AG04450 (cell line): ENCODE results near the gene RNF220. TPM values are rescaled to one million over a fixed set of nuclear protein-coding genes. Genes with fewer than 3 reads are reported as not detected.

Experiments used
- CTCF ChIA-PET: fragments of 300-600, 350-600 bp; formaldehyde crosslinking; extraction: SDS; loops from one replicate; lab custom pipeline; 2022; ENCODE audit warnings: antibody characterized with exemption, inconsistent platforms; lab: Charles Lee
- POLR2A ChIA-PET: fragments of 350-600 bp; formaldehyde crosslinking; extraction: SDS; loops from one replicate; lab custom pipeline; 2021; ENCODE audit warnings: antibody characterized with exemption, inconsistent platforms; lab: Yijun Ruan, JAX
- DNase-seq: peaks from one replicate; pipeline ENCODE4 v3.0.0-alpha.2; 2011; ENCODE audit warnings: low read depth, low spot score
- H3K27ac ChIP-seq: one replicate; pipeline ENCODE4 v1.5.1; 2012; ENCODE audit warnings: low read depth, low read length, control low read depth
- H3K27me3 ChIP-seq: one replicate; pipeline ENCODE4 v1.6.0; 2012; ENCODE audit warnings: low read length; ENCODE audit not compliant: control insufficient read depth, insufficient read depth
- H3K4me3 ChIP-seq: 2 replicates; pipeline ENCODE4 v1.5.1; 2011; ENCODE audit warnings: mild to moderate bottlenecking, low read depth, low read length, control low read depth
- H3K9me3 ChIP-seq: 2 replicates; pipeline ENCODE4 v1.5.1; 2012; ENCODE audit warnings: low read length; ENCODE audit not compliant: control insufficient read depth, insufficient read depth
- polyA plus RNA-seq: library from polyadenylated mRNA; depleted of rRNA; stranded (reverse); fragments of >200 nt; gene quantifications from 2 replicates; pipeline ENCODE4 v1.2.3, GENCODE V29; 2011
- TF ChIP-seq, protein P1 (sequence below): IDR thresholded peaks from 2 replicates; pipeline ENCODE4 v1.5.1; 2011; ENCODE audit warnings: low read depth, low read length, control low read depth, inconsistent platforms

RNF220 gene
- polyA plus RNA-seq, 1 experiment = 46.4 TPM

DNA sequence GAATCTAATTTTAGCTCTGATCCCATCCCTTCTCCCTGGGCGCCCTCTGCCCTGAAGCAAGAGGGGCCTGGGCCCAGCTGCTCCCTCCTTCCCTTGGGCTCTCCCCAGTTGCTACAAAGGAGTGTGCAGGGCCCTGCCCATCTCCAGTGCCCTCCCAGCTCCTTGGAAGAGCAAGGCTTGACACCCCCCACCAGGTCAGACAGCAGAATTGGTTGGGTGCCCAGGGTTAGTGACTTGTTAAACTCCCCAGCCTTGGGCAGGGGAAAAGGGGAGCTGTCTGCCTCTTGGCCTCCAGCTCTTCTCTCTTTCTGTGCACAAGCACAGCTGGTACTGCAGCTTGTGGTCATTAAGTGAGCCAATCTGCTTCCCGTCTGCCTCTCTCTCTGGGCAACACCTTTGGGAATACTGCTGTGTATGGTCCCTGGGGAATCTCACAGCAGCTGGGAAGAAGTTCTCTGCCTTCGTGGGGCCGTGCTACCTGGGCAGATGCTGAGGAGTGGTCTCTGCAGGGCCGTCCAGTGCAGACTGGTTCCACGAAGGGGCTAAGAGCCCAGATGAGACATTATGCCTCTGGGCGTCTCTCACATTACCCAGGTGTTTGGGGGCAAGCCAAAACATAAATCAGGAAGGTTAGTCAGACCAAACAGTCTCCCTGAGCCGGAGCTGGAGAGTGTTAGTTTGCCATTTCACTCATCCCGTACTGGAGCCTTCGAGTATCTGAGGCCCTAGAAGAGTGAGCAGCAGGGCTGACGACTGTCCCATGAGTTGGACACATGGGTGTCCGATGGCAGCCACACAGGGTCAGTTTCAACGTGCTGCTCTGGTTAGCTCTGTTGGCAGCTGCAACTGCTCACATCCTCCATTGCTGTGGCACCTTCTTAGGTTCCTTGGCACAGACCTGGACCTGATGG lies 231.9 kb downstream of the RNF220 start:
- no peak for DNase-seq
- Histone ChIP-seq H3K4me3 (no peak overlapping the region), H3K27ac (no peak overlapping the region), H3K9me3 (no peaks in the 10 kb centered on the region), H3K27me3 (no peaks in the 10 kb centered on the region)
- ChIA-PET POLR2A (interaction anchor here (0.9 kb wide), 1 partner anchor 10 kb away, joined by 3 read pairs; no protein-coding TSS in a partner anchor), CTCF (interaction anchor here (0.9 to 4.7 kb wide), 2 partner anchors 16 to 27 kb away, joined by 3 to 19 read pairs; no protein-coding TSS in a partner anchor)
- TF ChIP-seq, protein P1, sequence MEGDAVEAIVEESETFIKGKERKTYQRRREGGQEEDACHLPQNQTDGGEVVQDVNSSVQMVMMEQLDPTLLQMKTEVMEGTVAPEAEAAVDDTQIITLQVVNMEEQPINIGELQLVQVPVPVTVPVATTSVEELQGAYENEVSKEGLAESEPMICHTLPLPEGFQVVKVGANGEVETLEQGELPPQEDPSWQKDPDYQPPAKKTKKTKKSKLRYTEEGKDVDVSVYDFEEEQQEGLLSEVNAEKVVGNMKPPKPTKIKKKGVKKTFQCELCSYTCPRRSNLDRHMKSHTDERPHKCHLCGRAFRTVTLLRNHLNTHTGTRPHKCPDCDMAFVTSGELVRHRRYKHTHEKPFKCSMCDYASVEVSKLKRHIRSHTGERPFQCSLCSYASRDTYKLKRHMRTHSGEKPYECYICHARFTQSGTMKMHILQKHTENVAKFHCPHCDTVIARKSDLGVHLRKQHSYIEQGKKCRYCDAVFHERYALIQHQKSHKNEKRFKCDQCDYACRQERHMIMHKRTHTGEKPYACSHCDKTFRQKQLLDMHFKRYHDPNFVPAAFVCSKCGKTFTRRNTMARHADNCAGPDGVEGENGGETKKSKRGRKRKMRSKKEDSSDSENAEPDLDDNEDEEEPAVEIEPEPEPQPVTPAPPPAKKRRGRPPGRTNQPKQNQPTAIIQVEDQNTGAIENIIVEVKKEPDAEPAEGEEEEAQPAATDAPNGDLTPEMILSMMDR = no peak

DNA sequence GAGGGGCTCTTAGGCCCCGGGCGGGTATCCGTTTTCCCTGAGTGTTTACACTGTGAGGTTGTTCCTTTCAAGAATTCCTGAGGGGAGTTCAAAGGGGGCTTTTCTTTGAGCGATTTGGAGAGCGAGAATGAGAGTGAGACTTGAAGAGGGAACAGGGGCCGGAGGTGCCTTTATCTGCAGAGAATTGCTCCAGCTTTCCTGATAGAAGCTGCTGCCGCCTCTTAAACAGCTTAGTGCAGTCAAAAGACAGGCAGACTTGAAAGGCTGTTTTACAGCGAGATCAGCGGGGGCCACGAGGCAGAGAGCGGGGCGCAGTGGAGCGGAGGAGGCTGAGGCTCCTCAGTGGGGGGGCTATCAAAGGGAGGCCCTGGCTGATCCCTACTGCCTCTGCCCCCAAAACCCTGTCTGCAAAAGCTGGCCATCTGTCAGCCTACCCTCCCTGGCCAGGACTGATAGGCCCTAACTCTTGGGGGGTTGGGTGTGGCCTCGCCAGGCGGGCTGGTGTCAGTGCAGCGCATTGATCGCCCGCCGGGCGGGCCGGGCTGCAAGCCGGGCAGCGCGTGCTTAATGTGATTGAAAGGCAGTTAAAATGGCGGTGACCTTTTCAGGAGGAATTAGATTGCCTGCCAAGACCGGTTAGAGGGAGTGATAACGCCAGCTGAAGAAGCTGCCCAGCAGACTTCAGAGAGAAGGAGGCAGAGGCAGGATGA lies 232.8 kb downstream of the RNF220 start:
- Histone ChIP-seq H3K27me3 (no peaks in the 10 kb centered on the region), H3K4me3 (no peak overlapping the region), H3K9me3 (no peaks in the 10 kb centered on the region), H3K27ac (no peak overlapping the region)
- no peak for DNase-seq
- TF ChIP-seq, protein P1 = no peak
- CTCF ChIA-PET = interaction anchor here (4.7 kb wide), 1 partner anchor 15 kb away, joined by 19 read pairs; no protein-coding TSS in a partner anchor
- POLR2A ChIA-PET = interaction anchor here (0.9 kb wide), 1 partner anchor 9 kb away, joined by 3 read pairs; no protein-coding TSS in a partner anchor

DNA sequence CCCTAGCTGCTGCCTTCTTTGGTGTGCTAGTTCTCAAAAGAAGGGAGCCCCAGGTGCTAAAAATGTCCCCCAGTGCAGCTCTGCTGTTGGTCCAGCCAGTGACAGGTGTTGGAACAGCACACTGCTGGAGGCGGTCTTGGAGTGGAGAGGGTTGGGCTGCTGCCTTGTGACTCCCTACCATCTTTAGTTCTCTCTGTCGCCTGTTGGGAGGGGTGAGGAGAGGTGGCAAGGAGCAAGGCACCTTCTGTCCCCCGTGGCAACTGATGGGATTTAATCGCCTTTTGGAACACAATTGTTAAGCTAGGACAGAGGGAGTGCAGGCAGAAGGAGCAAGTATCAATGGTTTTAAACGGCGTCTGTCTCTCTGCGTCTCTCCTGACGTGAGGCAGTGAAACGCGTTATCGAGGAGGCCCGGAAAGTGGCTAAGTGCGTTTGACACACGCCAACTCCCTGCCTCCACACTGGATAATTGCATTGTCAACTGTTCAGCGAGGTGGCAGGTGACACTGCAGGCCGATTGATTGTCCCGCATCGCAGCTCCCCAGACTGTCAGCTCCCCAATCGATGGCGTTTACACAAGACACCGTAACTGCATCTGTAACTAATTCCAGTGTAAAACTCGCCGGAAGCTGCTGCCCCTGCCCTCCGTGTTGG lies 235.3 kb downstream of the RNF220 start:
- CTCF ChIA-PET = interaction anchor here (2.2 to 4.7 kb wide), 2 partner anchors 12 to 32 kb away, joined by 5 to 19 read pairs; no protein-coding TSS in a partner anchor
- H3K4me3 ChIP-seq = no peak overlapping the region
- H3K9me3 ChIP-seq = no peaks in the 10 kb centered on the region
- DNase-seq = no peak
- POLR2A ChIA-PET = interaction anchor here (2.9 kb wide), 1 partner anchor 8 kb away, joined by 13 read pairs; no protein-coding TSS in a partner anchor
- no peaks in the 10 kb centered on the region for H3K27me3 ChIP-seq
- TF ChIP-seq, protein P1 = no peak
- H3K27ac ChIP-seq = no peak overlapping the region

DNA sequence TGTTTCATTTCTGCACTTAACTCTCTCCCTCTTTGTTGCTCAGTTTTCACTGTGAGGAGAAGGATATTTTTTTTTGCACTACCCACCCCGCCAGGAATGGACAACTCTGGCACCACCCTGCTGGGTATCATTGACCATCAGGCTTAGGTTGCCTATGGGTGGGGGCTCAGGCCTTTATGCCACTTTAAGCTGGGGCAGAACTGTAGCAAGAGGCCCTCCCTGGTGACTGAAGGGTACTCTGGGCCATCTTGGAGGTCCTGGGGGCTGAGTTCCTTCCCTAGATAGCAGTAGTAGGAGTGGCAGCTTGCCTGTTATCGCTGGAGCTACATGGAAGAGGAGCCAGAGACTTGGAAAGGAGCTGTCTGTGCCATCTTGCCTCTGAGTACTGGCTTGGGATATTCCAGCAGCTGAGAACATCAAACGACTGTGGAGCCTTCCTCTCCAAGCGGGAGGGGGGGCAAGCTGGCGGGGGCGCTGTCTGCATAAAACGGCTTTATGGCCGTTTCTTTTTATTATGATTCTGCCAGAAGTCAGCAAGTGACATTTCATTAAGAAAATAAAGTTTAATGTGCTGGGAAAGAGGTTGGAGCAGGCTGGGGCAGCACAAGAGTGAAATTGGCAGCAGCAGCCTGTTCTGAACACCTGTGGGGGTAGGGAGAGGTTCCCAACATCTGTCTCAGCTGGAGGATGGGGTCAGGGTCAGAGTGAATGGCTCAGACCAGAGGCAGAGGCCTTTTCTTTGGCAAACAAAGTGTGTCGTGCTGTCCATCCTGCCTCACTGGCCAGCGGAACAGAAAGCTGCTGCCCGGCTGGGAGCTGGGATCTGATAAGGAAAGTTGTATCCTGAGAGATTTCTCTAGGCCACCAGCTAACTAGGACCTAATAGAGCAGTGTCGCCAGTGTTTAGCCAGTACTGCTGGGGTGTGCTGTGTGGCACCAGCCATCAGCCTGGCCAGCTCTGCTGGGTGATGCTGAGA lies 236.4 kb downstream of the RNF220 start:
- ChIA-PET POLR2A (interaction anchor here (2.9 kb wide), 1 partner anchor 9 kb away, joined by 13 read pairs; no protein-coding TSS in a partner anchor), CTCF (interaction anchor here (1.3 to 4.7 kb wide), 3 partner anchors 11 to 263 kb away, joined by 3 to 21 read pairs (median 19); no protein-coding TSS in a partner anchor)
- Histone ChIP-seq H3K27ac (no peak overlapping the region), H3K9me3 (no peaks in the 10 kb centered on the region), H3K27me3 (no peaks in the 10 kb centered on the region), H3K4me3 (no peak overlapping the region)
- DNase-seq = no peak
- TF ChIP-seq, protein P1 = no peak
